HFFc6 (cell line): ENCODE results near the gene LAT. TPM values are rescaled to one million over a fixed set of nuclear protein-coding genes. Genes with fewer than 3 reads are reported as not detected.

ENCODE experiments used
- DNase-seq: peaks from one replicate; pipeline ENCODE4 v3.0.0-alpha.2; 2018
- H3K27ac Mint-ChIP-seq: 2 replicates; pipeline ENCODE4 v1.8.0; 2020; ENCODE audit warnings: mild to moderate bottlenecking, mixed read lengths
- H3K27me3 Mint-ChIP-seq: 2 replicates; pipeline ENCODE4 v1.8.0; 2021; ENCODE audit warnings: mild to moderate bottlenecking, moderate library complexity, mixed read lengths; ENCODE audit not compliant: insufficient read depth
- H3K36me3 Mint-ChIP-seq: 2 replicates; pipeline ENCODE4 v1.8.0; 2021; ENCODE audit warnings: low read depth, mixed read lengths
- H3K4me1 Mint-ChIP-seq: 2 replicates; pipeline ENCODE4 v1.8.0; 2020; ENCODE audit warnings: low read depth, mixed read lengths
- H3K4me3 Mint-ChIP-seq: 2 replicates; pipeline ENCODE4 v1.8.0; 2020; ENCODE audit warnings: mild to moderate bottlenecking, moderate library complexity, mixed read lengths
- H3K9me3 Mint-ChIP-seq: 2 replicates; pipeline ENCODE4 v1.8.0; 2020; ENCODE audit warnings: mild to moderate bottlenecking, mixed read lengths
- total RNA-seq, 6 experiments: library from RNA; stranded (reverse); fragmentation: NEBNext Ultra II Directional; extraction: Animal tissue kit (Norgen Biotek cat#: 25700); gene quantifications; 2 replicates in 1 of 6; 3 replicates in 5 of 6; pipeline ENCODE4 v1.2.3, GENCODE V29; 2021
- TF ChIP-seq, protein P1 (sequence below): fragments of 200-600 bp; sonication (generic); IDR thresholded peaks from 2 replicates; pipeline ENCODE4 v1.5.0; 2021; ENCODE audit warnings: antibody characterized with exemption, mild to moderate bottlenecking

The LAT gene
- total RNA-seq, 6 experiments from 2014 or later, result 2.9 to 5.0 (median 4.4) TPM

DNA sequence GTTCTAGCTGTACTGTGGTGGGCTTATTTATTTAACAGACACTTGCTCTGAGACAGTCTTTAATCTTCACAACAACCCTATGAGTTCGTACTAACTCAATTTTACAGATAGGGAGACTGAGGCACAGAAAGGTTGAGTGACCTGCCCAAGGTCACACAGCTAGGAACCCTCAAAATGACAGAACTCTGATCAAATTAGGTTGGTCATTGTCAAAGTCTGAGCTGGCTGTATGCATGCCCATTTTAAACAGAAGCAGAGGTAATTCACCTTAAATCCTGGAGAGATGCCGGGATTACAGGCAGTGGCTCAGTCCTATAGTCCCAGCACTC is 24.9 kb downstream of the LAT start:
- Mint-ChIP-seq H3K36me3 (no peaks in the 10 kb centered on the region), H3K9me3 (no peaks in the 10 kb centered on the region), H3K27ac (no peak overlapping the region), H3K4me1 (peaks cover 19% of the 10 kb centered on the region), H3K4me3 (no peak overlapping the region), H3K27me3 (peaks cover 5% of the 10 kb centered on the region)
- DNase-seq, result no peak
- TF ChIP-seq, protein P1, sequence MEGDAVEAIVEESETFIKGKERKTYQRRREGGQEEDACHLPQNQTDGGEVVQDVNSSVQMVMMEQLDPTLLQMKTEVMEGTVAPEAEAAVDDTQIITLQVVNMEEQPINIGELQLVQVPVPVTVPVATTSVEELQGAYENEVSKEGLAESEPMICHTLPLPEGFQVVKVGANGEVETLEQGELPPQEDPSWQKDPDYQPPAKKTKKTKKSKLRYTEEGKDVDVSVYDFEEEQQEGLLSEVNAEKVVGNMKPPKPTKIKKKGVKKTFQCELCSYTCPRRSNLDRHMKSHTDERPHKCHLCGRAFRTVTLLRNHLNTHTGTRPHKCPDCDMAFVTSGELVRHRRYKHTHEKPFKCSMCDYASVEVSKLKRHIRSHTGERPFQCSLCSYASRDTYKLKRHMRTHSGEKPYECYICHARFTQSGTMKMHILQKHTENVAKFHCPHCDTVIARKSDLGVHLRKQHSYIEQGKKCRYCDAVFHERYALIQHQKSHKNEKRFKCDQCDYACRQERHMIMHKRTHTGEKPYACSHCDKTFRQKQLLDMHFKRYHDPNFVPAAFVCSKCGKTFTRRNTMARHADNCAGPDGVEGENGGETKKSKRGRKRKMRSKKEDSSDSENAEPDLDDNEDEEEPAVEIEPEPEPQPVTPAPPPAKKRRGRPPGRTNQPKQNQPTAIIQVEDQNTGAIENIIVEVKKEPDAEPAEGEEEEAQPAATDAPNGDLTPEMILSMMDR, result no peak

DNA sequence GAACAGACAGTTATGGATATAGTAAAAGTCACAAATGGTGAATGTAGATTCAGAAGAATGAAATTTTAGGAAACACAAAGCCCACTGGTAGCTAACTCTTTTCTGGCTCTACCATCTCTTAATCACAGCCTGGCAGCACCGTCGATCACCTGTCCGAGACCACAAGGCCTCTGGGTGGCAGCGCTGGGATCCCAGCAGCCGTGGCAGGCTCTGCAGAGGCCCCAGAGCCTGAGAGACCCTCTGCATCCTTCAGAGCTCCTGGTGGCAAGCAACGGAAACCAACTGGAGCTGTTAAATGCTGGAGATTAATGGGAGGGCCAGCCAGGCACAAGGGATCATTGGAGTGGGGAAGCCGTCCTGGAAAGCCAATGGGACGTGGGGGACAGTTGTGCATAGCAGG is 26.3 kb downstream of the LAT start:
- peaks cover 6% of the 10 kb centered on the region for H3K27me3 Mint-ChIP-seq
- H3K4me3 Mint-ChIP-seq, result no peak overlapping the region
- TF ChIP-seq, protein P1, result no peak
- no peak overlapping the region for H3K27ac Mint-ChIP-seq
- no peaks in the 10 kb centered on the region for H3K36me3 Mint-ChIP-seq
- DNase-seq, result no peak
- no peaks in the 10 kb centered on the region for H3K9me3 Mint-ChIP-seq
- H3K4me1 Mint-ChIP-seq, result peaks cover 16% of the 10 kb centered on the region

DNA sequence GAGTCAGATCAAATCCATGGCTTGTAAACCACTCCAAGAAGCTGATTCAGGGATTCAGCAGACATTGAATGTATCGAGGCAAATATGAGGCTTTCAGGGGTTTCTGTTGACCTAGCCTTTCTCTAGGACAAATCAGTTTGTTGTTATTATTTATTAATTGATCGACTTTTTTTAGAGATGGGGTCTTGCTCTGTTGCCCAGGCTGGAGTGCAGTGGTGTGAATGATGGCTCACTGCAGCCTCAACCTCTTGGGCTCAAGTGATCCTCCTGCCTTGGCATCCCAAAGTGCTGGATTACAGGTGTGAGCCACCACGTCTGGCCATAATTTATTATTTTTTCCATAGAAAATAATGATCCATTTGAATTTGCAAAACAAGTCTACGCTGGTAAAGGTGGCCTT is 27.0 kb downstream of the LAT start:
- TF ChIP-seq, protein P1, result no peak
- peaks cover 6% of the 10 kb centered on the region for H3K27me3 Mint-ChIP-seq
- no peaks in the 10 kb centered on the region for H3K36me3 Mint-ChIP-seq
- H3K27ac Mint-ChIP-seq, result no peak overlapping the region
- no peaks in the 10 kb centered on the region for H3K9me3 Mint-ChIP-seq
- peaks cover 16% of the 10 kb centered on the region for H3K4me1 Mint-ChIP-seq
- no peak overlapping the region for H3K4me3 Mint-ChIP-seq
- DNase-seq, result no peak

DNA sequence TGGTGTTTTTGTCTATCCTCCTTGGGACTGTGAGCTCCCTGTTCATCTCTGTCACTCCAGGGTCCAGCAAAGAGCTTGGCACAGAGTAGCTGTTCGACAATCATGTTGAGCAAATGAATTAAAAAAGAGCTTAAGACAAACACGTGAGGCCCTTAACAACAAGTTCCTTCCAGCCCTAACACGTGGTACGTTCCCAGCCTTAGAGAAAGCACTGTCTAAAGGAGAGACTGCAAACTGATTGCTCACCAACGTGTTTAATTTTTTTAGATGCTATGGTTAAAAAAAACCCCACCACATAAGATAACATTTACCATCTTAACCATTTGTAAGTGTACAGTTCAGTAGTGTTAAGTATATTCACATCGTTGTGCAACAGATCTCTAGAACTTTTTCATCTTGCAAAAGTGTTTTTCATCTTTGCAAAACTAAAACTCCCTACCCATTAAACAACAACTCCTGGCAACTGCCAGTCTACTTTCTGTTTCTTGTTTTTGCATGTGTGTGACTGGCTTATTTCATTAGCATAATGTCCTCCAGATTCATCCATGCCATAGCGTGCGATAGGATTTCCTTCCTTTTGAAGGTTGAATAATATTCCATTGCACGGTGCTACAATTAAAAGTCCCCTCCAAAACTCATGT is 28.2 kb downstream of the LAT start:
- no peak overlapping the region for H3K27ac Mint-ChIP-seq
- TF ChIP-seq, protein P1, result no peak
- no peaks in the 10 kb centered on the region for H3K36me3 Mint-ChIP-seq
- H3K4me1 Mint-ChIP-seq, result peaks cover 11% of the 10 kb centered on the region
- H3K4me3 Mint-ChIP-seq, result no peak overlapping the region
- peaks cover 10% of the 10 kb centered on the region for H3K27me3 Mint-ChIP-seq
- no peaks in the 10 kb centered on the region for H3K9me3 Mint-ChIP-seq
- DNase-seq, result no peak

DNA sequence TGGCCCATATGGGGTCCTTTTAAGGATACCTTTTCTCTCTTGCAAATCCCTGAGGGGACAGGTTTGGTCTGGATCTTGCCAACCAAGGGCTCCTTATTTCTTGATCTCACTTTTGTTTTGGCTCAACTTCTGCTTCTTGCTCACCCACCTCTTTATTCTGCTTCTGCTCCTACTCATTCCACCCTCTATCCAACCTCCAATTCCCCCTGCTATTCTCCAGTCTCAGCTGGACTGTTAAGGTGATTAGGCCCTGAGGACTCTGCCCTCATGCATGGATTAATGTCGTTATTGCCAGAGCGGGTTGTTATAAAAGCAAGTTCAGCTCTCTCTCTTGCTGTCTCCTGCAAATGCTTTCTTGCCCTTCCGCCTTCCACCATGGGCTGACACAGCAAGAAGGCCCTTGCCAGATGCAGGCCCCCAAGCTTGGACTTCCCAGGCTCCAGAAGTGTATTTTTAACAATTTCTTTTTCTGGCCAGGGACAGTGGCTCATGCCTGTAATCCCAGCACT is 29.8 kb downstream of the LAT start:
- no peaks in the 10 kb centered on the region for H3K9me3 Mint-ChIP-seq

More for the DNA sequence above, 29.8 kb downstream of the LAT start:
- Mint-ChIP-seq H3K27ac (no peak overlapping the region), H3K27me3 (peaks cover 11% of the 10 kb centered on the region), H3K4me3 (no peak overlapping the region), H3K4me1 (no peaks in the 10 kb centered on the region), H3K36me3 (no peaks in the 10 kb centered on the region)
- no peak for DNase-seq
- TF ChIP-seq, protein P1, result no peak
